Activated T-cell treated with anti-CD3 and anti-CD28 coated beads for 1 hour (primary cell): ENCODE measurements around the gene PAPOLB.

Experiments used
- DNase-seq: peaks from one replicate; pipeline ENCODE4 v3.0.0-alpha.2; 2020; ENCODE audit warnings: low read depth

PAPOLB gene

DNA sequence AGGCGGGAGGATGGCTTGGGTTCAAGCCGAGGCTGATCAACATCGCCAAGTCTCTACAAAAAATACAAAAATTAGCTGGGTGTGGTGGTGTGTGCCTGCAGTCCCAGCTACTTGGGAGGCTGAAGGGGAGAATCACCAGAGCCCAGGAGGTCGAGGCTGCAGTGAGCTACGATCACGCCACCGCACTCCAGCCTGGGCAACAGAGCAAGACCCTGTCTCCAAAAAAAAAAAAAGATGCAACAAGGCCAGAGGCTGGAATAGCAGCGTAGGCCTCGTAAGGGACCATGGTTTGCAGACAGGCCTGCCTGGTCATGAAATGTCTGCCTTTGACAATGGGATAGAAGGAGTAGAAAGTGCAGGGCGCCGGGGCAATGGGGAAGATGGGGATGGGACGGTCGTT is 20.0 kb downstream of the PAPOLB start:
- DNase-seq, result no peak

DNA sequence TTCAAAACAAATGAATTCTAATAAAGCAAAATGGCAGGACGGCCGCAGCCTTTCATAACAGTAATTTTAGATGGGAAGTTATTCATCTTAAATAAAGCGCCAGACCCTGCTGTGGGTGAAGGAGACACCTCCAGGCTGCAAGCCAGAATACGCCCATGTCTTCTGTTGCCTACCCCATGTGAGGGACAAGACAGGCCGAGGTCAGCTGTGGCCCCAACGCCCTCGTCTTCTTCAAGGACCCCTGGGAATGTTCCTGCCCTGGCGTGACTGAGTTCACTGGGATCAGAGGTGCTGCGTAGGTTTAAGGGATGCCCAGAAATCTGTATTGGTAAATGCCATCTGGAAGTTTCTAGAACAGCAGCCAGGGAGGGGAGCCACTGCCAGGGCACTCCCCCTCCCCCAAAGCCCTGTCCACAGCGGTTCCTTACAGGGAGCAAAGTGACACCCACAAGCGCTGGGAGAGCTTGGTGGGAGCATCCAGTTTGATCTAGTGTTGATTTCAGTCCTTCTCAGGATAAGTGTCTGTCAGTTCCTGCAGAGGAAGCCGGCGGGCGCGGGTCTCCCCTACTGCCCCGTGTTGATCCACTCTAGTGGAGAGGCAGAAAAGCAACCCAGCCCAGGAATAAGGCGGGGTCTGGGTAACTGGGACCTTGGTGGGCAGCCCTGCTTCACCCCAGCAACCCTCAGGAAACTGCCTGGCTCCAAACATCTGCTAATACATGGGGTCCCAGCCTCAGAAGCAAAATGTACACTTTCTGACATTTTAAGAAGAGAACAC is 20.6 kb downstream of the PAPOLB start:
- no peak for DNase-seq

DNA sequence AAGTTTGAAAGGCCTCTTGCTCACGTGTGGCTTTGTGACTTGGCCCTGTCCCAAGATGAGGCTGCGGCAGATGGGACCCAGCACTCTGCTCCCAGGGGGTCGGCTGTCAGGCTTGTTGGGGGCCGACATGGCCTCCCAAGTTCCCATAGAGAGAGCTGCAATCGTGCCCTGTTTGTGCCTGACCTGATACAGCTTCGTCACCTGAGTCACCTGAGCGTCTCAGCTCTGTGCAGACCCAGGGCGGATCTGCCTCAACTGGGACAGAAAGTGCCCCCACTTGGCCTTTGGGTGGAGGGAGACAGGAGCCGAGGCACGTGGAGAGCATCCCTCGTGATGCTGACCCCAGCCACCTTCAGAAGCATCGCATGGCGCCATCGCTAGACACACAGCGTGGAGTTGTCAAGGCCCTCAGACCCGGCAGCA is 21.7 kb downstream of the PAPOLB start:
- DNase-seq, result no peak

DNA sequence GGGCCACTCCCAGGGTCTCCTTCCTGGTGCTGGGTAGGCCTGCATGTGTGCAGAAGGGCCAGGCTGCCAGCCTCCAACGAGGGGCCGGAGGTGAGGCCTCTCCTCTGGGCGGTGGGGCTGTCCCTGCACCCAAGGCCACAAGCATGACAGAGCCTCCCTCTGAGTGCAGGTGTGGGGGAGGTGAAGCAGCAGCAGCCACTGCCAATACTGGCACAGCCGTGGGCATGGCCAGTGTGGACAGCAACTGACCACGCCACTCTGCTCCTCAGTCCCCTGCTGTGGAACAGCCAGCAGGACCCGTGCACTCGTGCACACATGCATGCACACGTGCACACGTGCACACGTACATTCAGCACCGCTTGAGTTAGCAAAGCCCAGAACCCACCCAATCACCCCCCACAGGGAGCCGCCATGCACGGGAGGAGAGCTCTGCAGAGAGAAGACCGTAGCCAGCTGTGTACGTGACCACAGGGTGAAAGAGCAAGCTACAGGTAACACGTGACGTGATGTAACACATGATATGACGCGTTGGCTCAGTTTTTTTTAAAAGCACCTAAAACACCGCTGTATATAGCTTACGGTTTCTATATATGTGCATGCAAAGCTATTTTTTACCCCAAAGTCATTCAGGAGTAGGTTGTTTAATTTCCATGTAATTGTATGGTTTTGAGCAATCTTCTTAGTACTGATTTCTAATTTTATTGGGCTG is 23.1 kb downstream of the PAPOLB start:
- no peak for DNase-seq

DNA sequence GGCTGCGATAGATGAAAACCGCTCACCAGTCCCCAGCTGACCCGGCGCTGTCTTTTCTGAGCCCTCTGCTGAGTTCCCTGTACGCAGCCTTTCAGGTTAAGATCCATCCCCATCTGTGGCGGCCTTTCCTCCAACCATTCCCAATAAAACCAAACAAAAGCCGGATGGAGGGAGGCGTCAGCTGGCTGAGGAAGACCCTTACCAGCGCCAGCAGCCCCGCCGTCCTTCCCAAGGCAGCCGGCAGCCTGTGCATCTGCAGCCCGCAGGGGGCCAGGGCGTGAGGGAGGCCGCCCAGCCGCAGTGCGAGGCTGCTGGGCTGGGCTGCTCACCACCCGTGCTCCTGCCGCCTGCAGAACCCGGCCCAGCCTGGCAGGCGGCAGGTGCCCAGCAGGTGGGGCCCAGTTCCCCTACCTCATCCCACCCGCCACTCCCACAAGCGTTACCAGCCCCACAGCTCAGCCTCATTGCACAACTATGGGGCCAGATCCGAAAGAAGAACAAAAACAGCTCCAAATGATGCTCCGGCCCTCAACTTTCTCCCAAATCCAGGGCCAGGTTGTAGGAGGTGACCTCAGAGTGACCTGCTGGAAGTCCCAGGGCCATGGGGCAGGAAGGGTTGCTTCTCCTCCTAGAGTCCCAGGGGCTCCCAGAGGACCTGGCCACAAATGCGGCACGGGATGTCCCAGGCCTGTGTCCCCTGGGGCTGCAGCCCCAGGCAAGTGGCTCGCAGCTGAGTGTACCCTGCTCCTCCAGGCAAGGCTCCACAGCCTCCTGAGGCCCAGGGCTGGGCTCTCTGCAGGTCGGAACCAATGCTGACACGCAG is 23.8 kb downstream of the PAPOLB start:
- no peak for DNase-seq

DNA sequence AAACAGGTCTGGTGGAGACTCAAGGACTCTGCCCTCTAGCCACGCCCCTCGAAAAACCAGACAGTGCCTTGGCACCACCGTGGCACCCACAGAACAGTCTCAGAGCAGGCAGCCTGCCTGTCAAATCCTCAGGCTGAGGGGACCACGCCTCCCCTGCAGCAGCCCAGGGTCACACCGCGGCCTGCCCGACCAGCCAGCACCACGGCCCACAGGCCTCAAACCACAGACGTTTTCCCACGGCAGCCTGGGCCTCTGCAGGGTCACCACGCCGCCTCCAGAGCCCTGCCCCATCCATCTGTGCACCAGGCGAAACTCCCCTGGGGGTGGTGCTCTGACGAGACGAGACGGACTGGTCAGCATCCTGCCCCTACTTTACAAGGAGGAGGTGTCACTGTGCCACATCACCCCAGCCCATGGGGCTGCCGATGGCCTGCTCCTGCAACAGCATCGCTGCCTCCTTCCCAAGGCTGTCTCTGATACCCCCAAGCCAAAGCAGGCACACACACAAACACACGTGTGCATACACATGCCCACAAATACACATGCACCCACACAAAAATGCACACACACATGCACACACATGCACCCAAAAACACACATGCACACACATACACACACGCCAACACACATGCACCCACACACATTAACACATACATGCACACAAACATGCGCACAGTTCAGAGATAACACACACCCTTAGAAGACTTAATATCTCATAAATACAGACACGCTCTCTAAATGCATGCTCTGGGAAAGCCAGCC is 24.6 kb downstream of the PAPOLB start:
- no peak for DNase-seq

DNA sequence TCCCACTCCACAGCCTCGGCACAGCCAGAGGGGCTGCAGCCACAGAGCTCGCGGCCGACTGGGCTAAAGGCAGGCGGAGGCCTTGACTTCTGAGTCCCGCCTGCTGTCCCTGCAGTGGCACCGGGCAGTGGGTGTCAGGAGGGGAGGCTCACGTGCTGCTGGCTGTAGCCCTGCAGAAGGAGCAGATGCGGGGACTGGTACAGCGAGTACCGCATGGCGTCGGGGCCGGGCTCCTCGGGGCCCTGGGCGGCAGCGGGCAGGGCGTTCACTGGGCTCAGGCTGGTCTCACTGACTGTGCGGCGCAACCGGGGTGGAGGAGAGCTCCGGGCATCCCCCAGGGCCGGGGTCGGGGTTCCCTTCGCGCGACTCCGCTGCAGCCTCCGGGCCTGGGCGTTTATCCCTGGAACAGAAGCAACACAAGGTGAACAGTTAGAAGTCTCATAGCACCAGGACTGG is 25.6 kb downstream of the PAPOLB start:
- DNase-seq, result no peak

DNA sequence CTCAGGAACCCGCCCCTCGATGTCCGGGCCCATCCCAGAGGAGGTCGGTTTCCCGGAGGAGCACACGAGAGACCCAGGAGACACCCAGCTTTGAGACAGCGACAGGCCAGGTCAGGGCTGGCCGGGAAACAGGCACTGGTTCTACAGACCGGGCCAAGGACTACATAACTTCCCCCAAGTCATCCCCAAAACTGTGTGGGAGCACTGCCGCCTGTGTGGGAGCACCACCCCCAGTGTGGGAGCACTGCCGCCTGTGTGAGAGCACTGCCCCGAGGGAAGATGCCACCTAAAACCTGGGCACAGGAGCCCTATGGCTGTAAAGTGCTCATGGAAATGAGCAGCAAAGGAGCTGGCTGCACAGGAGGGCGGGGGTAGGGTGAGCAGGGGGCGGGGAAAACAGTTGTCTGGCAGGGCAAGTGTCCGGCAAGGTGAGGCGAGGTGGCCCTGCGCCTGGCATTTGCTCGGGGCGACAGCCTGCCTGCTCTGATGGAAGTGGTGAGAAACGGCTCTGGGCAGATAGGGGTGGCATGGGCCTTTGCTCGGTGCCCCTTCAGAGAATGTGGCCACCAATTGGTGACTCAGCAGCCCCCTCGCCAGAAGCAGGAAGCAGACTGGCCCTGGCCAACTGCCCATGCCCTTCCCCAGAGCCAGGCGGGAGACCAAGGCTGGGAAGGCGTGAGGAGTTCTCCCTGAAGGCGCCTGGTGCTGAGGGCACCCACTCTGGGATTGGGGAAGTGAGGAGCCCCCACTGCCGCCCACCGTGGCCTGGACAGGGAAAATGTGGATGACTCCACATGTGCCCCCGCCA is 26.2 kb downstream of the PAPOLB start:
- no peak for DNase-seq

DNA sequence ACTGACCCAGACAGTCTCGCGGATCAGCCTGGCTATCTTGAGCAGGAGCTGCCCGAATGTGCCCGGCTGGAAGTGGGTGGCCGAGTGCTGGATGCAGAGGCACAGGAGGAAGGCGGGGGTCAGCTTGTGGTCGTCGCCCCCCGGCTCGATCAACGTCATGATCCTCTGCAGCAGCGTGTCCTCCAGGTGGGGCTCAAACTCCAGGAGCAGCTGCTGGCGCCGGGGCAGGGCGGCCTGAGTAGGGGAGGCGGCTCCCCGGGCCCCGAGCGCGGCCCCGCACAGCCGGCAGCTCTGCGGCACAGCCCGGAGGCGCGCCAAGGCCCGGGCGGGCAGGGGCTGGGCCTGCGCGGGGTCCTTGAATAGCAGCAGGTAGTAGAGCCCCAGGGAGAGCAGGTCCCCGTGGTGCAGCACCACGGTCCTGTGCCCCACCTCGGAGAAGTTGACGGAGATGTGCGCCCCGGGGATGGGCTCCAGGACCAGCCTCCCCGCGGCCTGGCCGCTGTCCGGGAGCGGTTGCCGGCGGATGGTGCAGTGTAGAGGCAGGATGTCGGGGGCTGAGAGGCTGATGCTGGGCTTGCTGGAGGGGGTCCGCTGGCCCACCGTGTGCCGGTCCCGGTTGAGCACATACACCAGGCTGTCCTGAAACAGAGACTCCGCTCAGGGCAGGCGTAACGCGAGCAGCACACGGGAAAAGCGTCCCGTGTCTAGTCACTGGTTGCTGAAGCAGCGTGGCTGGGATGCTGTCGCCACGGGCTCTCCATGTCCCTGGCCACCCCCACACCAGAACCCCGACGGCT is 27.0 kb downstream of the PAPOLB start:
- DNase-seq, result no peak

DNA sequence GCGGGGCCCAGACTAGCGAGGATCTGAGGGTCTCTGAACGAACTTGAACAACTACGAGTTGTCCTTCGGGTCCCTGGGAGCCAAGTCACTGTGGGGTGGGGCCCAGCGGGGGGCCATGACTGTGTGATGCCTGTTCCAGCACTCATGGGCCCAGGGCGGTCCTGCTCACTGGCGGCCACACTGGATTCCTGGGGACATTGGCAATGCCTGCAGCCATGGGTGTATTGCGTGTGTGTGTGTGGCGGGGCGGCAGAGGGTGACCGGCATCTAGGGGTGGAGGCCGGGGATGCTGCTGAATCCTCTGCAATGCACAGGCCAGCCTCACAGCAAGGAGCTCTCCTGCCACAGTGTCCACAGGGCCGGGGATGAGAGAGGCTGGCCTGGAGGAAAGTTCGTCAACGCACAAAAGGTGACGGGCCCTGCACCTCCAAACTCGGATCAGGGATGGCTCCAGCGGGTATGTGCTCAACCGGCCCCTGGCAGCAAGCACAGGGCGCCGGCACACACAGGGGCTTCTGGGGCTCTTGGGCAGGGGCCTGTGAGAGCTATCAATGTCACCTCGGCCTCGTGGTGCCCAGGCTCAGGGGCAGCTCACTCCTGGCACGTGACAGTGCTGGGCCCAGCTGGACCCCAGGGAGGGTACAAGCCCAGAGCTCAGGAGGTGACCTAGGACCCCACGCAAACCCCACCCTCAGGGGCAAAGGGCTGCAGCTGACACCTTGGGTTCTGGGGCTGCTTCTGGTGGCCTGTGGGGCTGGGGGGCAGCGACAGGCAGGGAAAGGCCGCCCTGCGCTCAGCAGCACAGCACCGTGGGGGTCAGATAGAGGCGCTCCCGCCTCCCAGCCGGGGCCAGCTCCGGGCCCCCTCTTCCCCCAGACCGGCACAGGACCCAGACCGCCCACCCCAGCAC is 27.9 kb downstream of the PAPOLB start:
- no peak for DNase-seq

DNA sequence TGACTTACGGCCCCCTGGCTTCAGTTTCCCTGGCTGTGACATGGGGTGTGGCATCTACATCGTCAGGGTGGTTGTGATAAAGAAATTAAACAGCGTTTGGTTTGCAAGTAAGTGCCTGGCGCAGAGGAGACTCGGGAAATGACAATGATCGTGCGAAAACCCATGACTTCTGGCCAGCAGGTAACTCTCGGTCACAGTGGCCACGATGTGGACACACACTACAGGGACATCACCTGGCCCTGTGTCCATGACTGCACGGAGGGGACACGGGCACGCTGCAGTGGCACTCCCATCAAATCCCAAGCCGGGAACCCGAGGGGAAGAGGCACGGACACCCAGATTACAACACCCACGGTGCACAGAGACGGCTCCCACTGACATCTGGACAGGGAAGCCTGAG is 28.7 kb downstream of the PAPOLB start:
- DNase-seq, result no peak

DNA sequence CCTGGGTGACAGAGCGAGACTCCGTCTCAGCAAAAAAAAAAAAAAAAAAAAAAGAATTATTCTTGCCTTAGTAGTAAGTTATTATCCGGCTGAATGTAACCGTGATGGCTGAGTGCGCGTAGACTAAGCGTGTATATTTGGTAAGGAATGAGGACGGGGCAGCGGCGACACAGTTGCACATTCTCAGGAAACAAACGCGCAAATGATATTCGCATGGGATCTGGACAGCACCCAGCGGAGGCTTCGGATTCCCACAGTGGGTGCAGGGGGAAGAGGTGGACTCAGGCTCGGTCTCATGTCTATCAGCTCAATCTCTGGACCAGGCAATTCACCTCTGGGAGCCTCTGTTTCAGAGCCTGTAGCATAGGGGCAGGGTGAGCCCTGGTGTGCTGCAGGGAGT is 29.1 kb downstream of the PAPOLB start:
- DNase-seq, result no peak

DNA sequence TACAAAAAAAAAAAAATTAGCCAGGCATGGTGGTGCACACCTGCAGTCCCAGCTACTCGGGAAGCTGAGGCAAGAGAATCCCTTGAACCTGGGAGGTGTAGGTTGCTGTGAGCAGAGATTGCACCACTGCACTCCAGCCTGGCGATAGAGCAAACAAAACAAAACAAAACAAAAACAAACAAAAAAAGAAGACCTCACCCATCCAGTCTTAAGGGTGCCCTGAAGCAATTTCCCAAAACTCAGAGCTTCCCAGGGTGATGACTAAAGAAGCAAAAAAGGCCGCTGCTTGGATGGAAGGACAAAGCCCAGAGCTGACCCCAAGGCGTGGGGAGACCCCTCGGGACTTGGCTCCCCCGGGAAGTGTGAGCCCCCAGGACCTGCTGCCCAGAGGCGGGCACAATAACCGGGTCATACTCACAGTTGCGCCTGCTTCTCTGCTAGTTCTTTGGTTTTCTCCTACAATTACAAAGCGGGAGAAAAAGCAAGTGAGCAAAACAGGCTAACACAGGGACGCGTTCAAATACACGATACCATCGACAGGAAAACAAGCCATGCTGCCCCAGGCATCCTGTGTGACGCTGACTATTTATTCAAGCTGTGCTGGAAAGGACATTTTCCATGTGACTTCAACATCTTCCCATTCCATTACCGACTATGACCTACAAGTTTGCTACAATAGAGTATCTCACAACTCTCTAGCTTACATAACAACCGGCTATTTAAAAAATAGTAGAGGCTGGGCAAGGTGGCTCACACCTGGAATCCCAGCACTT is 29.9 kb downstream of the PAPOLB start:
- no peak for DNase-seq

DNA sequence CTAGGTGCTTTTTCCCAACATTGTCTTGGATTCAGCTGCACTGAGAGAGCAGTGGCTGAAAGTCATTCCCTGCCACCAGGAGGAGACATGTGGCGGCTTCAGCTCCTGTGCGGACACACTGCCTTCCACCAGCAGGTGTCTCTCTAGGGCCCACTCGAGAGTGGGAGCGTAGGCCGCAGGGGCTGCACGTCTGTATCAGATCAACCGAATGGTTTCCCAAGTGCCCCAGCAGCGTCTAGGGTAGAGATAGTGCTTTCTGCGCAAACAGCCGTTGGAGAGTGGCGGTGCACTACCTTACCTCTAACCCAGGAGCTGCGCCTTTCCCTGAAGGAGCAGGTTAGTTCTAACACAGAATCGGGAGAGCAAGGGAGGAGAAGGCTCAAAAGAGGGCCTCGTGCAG is 31.7 kb downstream of the PAPOLB start:
- peak; percentile 32 for DNase-seq

DNA sequence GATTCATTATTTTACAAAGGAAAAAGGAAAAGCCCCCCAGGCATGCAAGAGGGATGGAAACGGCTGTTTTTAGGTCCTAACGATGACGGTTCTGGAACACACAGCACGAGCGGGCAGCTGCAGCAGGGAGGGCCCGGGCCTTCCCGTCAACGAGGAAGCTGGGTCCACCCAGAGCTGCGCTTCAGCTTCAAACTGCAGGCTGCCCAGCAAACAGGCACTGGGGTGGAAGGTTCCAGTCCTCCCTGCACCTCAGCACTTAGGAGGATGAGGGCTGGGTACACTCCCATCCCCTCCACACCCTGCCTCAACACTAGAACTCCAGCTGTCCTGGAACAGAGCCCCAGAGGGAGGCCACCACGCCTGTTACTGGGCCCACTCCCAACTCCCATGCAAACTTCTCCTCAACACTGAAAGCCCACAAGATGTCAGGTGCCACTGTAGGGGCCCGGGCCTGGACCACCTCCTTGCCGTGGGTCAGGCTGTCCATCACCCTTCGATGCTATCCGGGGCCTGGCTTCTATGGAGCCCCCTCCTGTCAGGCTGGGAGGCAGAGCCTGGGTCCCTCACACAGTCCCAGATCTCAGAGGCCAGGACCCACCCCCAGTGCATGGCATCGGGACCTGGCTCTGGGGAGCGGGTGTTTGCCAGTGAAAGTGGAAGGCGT is 33.0 kb downstream of the PAPOLB start:
- no peak for DNase-seq

DNA sequence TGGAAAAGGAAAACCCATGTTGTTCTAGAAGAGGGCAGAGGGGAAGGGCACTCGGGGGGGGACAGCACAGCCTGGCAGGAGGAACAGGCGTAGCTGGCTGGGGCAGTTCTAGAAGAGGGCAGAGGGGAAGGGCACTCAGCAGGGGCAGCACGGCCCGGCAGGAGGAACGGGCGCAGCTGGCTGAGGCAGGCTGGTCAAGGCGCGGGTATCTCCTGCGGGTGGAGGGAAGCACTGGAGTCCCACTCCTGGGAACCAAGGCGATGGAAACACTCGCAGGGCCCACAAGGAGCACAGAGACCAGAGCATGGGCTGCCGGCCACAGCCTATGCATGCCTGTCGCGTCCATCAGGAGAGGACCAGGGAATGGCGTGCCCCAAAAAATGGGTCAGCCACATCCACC is 36.7 kb downstream of the PAPOLB start:
- DNase-seq, result no peak

DNA sequence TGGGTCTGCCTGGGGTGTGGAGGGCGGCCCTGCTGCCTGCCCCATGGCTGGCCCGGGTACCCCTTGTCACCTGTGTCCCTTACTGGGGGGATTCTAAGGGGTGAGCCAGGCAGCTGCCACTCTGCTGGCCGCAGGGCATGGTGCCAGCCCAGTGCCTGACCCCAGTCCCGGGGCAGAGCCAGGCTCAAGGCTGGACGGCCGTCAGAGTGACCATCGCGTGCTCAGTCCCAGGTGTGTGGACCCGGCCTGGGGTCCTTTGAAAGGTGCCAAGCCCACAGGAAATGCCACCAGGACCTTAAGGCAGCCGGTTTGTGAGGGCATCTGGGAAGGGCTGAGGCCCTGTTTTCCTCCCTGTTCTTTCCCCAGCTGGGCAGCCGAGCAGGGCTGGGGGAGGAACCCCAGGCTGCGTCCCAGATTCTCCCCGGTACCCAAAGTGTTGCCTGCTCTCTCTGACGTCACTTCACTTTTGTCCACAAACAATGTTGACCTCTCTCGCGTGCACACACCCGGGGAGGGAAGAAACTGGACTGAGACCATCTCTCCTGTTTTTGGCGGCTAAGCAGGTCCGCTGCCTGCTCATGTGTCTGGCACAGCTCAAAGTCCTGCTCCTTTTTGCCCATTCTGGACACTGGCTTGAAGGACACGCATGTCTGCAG is 37.6 kb downstream of the PAPOLB start:
- DNase-seq, result no peak
